Lower lobe of right lung (tissue), 2 donors: ENCODE measurements around the gene ACOXL. TPM values are rescaled to one million over a fixed set of nuclear protein-coding genes. Genes with fewer than 3 reads are reported as not detected.

ENCODE experiments used
- ATAC-seq, 2 donors: fragments of 200-7000 bp; cut with Tn5 transposase; one replicate each; pipeline ENCODE4 v1.9.1; 2020 to 2022; ENCODE audit warnings: mild to moderate bottlenecking in 2 of 2, moderate library complexity in 2 of 2
- DNase-seq: peaks from one replicate; pipeline ENCODE4 v3.0.0-alpha.2; 2020
- H3K27ac ChIP-seq: fragments of 200-600 bp; one replicate; pipeline ENCODE4 v1.8.0; 2022
- H3K27me3 ChIP-seq: fragments of 200-600 bp; one replicate; pipeline ENCODE4 v1.8.0; 2022; ENCODE audit warnings: low read depth
- H3K36me3 ChIP-seq: fragments of 200-600 bp; one replicate; pipeline ENCODE4 v1.8.0; 2022; ENCODE audit warnings: mild to moderate bottlenecking
- H3K4me1 ChIP-seq: fragments of 200-600 bp; one replicate; pipeline ENCODE4 v1.8.0; 2022
- H3K4me3 ChIP-seq: fragments of 200-600 bp; one replicate; pipeline ENCODE4 v1.8.0; 2022; ENCODE audit warnings: mild to moderate bottlenecking
- H3K9me3 ChIP-seq: fragments of 200-600 bp; one replicate; pipeline ENCODE4 v1.8.0; 2022
- intact Hi-C: fragments of 100-400 bp; cut with DNase I; formaldehyde crosslinking; loops from one replicate; pipeline ENCODE4 v1.11.0; 2022
- total RNA-seq: library from RNA; stranded (reverse); fragmentation: NEBNext Ultra II Directional; extraction: Animal tissue kit (Norgen Biotek cat#: 25700); gene quantifications from one replicate; pipeline ENCODE4 v1.2.1, GENCODE V29; 2021
- TF ChIP-seq, protein P1 (sequence below): fragments of 200-600 bp; IDR thresholded peaks from one replicate; pipeline ENCODE4 v1.8.0; 2022; ENCODE audit warnings: antibody characterized with exemption, mild to moderate bottlenecking
- donor health status: DM: no; HTN: yes; CAD: no; lungs with severe emphysema.

ACOXL gene
- total RNA-seq, 1 donor from 2014 or later, result 38.5 TPM

DNA sequence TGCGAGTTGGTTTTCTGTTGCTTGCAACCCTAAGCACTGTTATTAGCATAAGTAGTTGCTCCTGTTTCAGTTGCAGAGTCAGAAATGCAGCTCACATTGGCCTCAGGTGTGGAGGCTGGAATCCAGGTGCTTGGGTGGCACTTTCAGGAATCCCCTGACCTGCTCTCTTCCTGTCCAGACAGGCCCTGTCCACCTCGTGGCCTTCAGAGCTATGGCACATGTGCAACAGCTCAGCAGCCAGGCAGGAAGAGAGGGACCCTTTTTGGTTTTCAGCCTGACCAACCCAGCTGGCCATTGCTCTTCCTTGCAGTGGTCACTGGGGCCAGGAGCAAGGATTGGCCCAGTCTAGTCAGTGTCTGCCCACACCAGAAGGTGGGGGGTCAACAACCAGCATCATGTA is 12.7 kb downstream of the ACOXL start:
- TF ChIP-seq, protein P1, sequence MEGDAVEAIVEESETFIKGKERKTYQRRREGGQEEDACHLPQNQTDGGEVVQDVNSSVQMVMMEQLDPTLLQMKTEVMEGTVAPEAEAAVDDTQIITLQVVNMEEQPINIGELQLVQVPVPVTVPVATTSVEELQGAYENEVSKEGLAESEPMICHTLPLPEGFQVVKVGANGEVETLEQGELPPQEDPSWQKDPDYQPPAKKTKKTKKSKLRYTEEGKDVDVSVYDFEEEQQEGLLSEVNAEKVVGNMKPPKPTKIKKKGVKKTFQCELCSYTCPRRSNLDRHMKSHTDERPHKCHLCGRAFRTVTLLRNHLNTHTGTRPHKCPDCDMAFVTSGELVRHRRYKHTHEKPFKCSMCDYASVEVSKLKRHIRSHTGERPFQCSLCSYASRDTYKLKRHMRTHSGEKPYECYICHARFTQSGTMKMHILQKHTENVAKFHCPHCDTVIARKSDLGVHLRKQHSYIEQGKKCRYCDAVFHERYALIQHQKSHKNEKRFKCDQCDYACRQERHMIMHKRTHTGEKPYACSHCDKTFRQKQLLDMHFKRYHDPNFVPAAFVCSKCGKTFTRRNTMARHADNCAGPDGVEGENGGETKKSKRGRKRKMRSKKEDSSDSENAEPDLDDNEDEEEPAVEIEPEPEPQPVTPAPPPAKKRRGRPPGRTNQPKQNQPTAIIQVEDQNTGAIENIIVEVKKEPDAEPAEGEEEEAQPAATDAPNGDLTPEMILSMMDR, result no peak
- H3K4me3 ChIP-seq, result no peak overlapping the region
- no peak overlapping the region for H3K27ac ChIP-seq
- H3K36me3 ChIP-seq, result no peaks in the 10 kb centered on the region
- H3K9me3 ChIP-seq, result no peaks in the 10 kb centered on the region
- intact Hi-C loops, result no loop called here
- DNase-seq (no peak), ATAC-seq (no peak)
- peaks cover 4% of the 10 kb centered on the region for H3K27me3 ChIP-seq
- H3K4me1 ChIP-seq, result no peaks in the 10 kb centered on the region

GRCh38 chr2:110746586-110747521 is 14.5 kb downstream of the ACOXL start:
- Histone ChIP-seq H3K9me3 (no peaks in the 10 kb centered on the region), H3K36me3 (no peaks in the 10 kb centered on the region), H3K4me1 (no peaks in the 10 kb centered on the region), H3K27me3 (no peaks in the 10 kb centered on the region), H3K27ac (no peak overlapping the region), H3K4me3 (no peak overlapping the region)
- ATAC-seq, result no peak
- TF ChIP-seq, protein P1, result no peak
- DNase-seq, result no peak
- intact Hi-C loops, result no loop called here

- Histone ChIP-seq H3K9me3 (no peaks in the 10 kb centered on the region), H3K36me3 (no peaks in the 10 kb centered on the region), H3K27ac (no peak overlapping the region), H3K4me1 (no peaks in the 10 kb centered on the region), H3K4me3 (no peak overlapping the region), H3K27me3 (no peaks in the 10 kb centered on the region)
- TF ChIP-seq, protein P1, result no peak
- ATAC-seq (peak in 1 of 2 donors; percentile 9), DNase-seq (no peak)
- intact Hi-C loops, result no loop called here
These were observed 15.4 kb downstream of the ACOXL start for GRCh38 chr2:110747522-110748488.

GRCh38 chr2:110748489-110748867 is 16.1 kb downstream of the ACOXL start:
- no peaks in the 10 kb centered on the region for H3K4me1 ChIP-seq
- no peak overlapping the region for H3K4me3 ChIP-seq
- DNase-seq (no peak), ATAC-seq (peak in 1 of 2 donors; percentile 62)
- TF ChIP-seq, protein P1, result no peak
- no peaks in the 10 kb centered on the region for H3K27me3 ChIP-seq
- H3K27ac ChIP-seq, result no peak overlapping the region
- intact Hi-C loops, result no loop called here
- H3K9me3 ChIP-seq, result no peaks in the 10 kb centered on the region
- H3K36me3 ChIP-seq, result no peaks in the 10 kb centered on the region

GRCh38 chr2:110751642-110752041 is 19.3 kb downstream of the ACOXL start:
- H3K36me3 ChIP-seq, result no peaks in the 10 kb centered on the region
- ATAC-seq (no peak), DNase-seq (no peak)
- H3K9me3 ChIP-seq, result no peaks in the 10 kb centered on the region
- intact Hi-C loops, result no loop called here
- TF ChIP-seq, protein P1, result no peak
- H3K27ac ChIP-seq, result no peak overlapping the region
- H3K4me1 ChIP-seq, result no peaks in the 10 kb centered on the region
- no peak overlapping the region for H3K4me3 ChIP-seq
- no peaks in the 10 kb centered on the region for H3K27me3 ChIP-seq
